ENCODE data around the gene SERPINB5.

SERPINB5 gene

DNA sequence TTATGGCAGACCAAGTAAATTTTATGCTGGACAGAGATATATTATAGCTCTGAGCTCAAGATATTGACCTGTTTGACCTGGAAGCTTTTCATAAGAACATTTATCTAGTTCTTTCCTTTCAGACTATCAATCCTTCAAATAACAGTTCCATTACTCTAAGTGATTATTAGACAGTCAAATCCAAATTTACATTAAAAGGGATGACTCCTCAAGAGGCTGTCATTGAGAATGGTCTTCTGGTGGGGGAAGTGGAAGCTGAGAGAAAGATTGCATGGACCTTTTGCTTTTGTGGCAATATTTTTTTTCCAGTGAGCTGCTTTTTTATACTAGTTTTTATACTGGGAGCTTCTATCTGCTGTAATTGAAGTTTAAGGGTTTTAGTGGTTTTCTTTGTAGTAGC is 50.5 kb downstream of the SERPINB5 start:
- no peak for DNase-seq (ENCODE audit: low spot score)

DNA sequence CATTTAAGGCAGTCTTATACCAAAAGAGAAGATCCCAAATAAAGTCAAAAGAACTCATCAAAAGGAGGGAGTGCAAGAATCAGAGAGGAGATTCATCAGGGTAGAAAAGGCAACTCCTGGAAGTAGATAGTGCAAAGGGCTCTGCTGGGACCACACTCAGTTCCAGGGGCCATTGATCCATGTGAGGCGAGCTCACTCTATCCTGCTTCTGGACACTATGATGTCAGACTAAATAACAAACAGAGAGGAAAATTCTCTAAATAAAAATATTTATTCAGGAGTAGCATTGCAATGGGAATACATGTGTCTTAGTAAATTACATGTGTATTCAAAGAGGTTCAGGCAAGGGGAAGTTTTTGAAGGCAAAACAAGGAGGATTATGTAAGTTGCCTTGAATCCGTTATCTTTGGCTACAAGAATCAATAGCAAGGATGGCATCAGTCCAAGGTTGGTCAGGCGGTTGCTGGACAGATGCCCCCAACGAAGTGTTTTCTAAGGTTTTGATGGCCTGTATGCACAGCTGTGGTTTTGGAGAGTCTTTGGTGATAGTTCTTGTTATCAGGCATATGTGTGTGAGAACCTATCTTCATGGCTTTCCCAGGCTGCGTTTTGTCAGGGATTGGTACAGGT is 52.2 kb downstream of the SERPINB5 start:
- DNase-seq (ENCODE audit: low spot score), result no peak

DNA sequence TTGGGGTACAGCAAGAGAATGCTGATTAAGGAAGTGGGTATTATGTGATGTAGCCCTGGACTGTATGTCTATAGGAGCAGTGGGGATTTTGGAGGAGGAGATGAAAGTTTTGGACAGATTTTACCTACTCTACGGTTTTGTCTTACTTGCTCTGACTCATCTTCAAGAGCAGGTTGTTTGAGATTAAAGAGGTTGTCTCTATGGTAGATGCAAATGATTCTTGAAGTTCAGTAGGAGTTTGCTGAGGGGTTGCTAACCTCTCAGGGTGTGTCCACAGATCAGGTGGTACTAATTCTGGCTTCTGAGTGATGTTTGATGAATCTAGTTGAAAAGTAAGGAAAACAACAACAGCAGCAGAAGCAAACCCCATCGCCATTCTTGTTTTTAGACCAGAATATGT is 55.7 kb downstream of the SERPINB5 start:
- DNase-seq (ENCODE audit: low spot score), result no peak

DNA sequence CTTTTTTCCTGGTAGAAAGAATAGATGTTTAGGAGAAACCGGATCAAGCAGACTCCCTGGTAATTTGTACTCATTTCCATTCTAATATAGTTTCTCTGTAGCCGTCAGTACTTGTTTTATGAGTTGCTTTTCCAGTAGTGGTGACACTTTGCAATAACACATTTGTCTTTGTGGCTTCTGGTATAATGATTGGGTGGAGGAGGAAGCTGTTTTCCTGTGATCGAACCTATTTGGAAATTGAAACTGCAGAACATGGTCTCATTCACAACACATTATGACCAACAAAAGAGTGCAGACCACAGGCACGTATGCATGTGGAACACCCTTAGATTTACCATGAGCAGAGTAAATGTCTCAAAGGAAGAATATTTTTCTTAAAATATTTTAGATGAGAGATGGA is 57.9 kb downstream of the SERPINB5 start:
- DNase-seq (ENCODE audit: low spot score), result no peak

DNA sequence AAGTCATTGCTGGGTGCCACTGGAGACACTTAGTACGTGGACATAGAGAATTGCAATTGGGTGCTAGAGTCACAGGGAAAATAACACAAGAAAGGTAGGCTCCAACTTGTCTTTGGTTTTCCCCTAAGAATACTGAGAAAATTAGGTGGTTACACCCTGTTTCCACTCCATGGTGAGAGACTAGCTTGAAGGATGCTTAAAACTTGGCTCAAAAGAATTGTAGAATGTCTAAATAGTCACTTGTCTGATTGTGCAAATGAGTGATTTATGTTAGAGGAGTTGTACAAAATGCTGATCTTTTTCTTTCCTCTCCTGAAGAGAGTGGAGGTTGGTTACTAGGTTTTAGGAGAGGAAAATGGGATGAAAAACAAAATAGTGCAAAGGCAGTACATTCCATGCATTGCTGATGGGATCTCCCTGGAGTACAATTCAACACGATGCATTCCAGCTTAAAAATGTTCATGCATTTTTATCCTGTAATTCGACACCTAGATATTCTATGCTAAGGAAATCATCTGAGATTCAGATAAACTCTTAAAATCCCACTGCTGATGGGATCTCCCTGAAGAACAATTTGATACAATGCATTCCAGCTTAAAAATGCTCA is 63.2 kb downstream of the SERPINB5 start:
- DNase-seq (ENCODE audit: low spot score), result no peak

DNA sequence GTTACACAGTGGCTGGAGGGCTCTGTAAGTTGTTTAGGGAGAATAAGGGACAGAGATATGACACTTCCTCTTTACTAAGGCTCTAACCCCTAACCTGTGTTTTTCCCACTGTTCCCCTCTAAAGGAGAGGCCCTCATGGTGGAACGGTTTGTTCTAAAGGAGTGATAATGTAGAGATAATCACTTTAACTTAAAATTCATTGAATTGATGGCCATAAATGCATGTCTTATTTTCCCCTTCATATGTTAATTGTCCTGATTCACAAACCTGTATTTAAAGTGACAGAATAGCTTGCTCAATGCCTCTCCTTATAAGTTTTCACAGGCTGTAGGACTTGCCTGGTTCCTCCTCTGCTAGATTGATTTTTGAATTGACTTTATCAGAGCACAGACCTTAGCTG is 65.3 kb downstream of the SERPINB5 start, which contains the start of gene SERPINB12:
TSS of gene SERPINB12 (plus strand) at position 301 of the 400 bp plus-strand sequence. CDS start 13,791 bp downstream, outside the sequence.
- DNase-seq (ENCODE audit: low spot score), result no peak

DNA sequence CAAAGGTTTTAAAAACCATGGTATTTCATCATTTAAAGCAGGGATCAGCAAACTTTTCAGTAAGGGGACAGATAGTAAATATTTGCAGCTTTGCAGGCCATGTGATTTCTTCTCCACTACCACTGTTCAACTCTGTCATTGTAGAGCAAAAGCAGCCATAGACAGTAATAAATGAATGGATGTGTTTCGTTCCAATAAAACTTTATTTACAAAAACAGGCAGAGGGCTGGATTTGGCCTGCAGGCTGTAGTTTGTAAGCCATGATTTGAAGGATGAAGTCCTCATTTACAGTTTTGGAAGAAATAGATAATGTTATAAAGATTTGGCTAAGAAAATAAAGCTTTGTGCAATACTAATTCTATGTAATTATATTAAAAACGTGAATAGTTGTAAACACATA is 67.3 kb downstream of the SERPINB5 start:
- DNase-seq (ENCODE audit: low spot score), result no peak

DNA sequence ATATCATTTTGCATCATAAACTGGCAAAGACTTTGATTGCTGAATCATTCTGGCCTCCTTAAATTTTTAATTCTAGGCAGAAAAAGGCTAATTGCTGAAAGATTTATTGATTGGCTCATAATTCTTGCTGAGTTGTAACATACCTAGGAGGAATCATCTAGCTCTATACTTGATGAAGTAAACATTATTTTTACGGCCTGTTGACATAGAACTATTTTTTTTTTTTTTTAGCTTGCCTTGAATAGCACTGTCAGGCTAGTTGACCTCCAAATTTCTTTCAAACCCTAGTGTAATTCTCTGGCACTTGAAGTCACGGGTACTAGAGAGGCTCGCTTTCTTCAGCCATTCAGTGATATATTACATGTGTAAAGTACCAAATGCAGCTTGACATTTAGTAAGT is 68.2 kb downstream of the SERPINB5 start:
- no peak for DNase-seq (ENCODE audit: low spot score)

DNA sequence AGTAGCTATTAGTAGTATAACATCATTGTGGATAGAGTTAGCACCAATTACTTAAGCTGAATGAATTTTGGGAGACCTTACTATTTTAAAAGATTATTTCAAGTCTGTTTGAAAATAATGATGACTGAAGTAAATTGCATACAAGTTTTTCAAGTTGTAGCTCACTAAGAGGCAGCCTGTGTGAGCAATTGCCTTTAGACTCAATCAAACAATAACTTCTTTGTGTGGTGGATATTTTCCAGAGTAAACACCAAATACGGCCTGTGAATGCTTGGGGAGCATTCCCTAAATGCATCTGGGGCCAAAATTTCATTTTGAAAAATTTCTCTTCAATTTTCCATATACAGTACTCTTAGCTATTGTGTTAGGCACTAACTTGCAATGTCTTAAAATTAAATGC is 73.3 kb downstream of the SERPINB5 start:
- DNase-seq (ENCODE audit: low spot score), result no peak

DNA sequence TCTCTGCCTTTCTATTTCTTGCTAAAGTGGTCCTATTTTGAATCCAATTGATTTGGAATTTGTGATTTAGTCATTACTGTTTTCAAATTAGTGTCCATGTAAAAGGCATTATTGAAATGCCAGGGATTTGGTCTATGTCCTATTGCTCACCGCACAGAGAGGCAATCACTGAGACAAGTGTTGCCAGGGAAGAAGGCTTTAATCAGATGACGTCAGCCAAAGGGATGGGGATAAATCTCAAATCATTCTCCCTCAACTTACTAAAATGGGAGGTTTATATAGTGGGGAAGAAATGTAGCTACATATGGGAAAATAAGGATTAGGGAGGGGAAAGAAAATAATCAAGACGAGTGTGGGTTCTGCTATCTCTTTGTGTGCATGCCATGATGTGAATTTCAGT is 75.0 kb downstream of the SERPINB5 start:
- DNase-seq (ENCODE audit: low spot score), result no peak

DNA sequence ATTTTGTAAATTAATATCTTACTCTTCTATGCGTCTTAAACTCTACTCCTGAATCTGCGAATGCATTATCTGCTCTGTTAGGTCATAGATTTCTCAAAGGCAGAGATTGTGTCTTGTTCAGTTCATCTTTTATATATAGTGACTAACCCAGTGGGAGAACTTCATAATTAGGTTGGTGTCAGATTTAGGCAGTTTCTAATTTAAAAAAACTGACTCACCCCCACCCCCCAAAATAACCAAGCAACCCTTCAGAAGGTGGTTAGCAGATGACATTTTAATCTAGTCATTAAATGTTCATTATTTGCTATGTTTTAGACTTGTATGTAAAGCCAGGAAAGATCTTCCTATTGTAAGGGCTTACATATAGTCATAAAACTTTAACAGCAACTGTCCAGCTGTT is 75.8 kb downstream of the SERPINB5 start:
- DNase-seq (ENCODE audit: low spot score), result no peak

DNA sequence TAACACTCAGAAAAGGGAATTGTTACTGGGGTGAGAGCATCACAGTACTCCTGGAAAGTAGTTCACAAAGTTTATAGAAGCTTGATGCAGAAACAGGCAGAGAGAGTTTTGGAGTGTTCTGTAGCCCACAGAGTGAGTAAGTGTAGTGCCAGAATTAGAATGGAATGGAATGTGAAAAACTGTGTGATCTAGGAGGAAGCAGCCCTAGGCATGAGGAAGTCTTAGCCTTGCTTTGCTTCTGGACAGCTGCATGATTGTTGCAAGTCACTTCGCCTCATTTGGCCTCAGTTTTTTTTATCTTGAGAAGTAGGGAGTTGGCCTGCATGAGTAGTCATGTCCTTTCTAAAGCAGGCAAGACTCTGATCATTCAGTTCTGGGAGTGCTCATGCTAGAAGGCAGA is 76.3 kb downstream of the SERPINB5 start:
- no peak for DNase-seq (ENCODE audit: low spot score)
